ENCODE results near the gene PAFAH1B1. TPM values are rescaled to one million over a fixed set of nuclear protein-coding genes. Genes with fewer than 3 reads are reported as not detected.

PAFAH1B1 gene
- total and polyA plus RNA-seq, 10 of the 15 experiments (the other 5 are each of a cell fraction or from before 2014, with no cell fraction given) = 28.9 to 107 (median 49.1) TPM

- no peak overlapping the region for H3K4me2 ChIP-seq (ENCODE audit: control insufficient read depth, insufficient read depth)
- TF ChIP-seq CHD4 (IDR thresholded peaks at IDR 0.05) (no peak), CUX1 (IDR thresholded peaks at IDR 0.05; ENCODE audit: insufficient replicate concordance, low read depth, low read length) (no peak), CBX3 (IDR thresholded peaks at IDR 0.05; ENCODE audit: borderline replicate concordance, low read depth) (no peak), PRDM15 (CRISPR knock-in tag; IDR thresholded peaks at IDR 0.05) (no peak)
- CTCF ChIA-PET = no interaction called here
- DNase-seq (ENCODE audit: low read depth, low spot score) (no peak), ATAC-seq (no peak), FAIRE-seq (no peak)
- H3K9ac ChIP-seq (ENCODE audit: control insufficient read depth, insufficient read depth, low read length) = no peak overlapping the region
- H3K79me2 ChIP-seq (ENCODE audit: control insufficient read depth, insufficient read depth, low read length) = no peaks in the 10 kb centered on the region
- no peak overlapping the region for H3K4me3 ChIP-seq
- intact Hi-C loops (cut with micrococcal nuclease; ENCODE audit: unreplicated experiment) = no loop called here
- H2AFZ ChIP-seq (ENCODE audit: control insufficient read depth, low read depth, low read length) = no peak overlapping the region
- no peaks in the 10 kb centered on the region for H3K9me3 ChIP-seq (replicated peaks; ENCODE audit: control insufficient read depth, insufficient read depth, low read length)
- H4K20me1 ChIP-seq (ENCODE audit: control insufficient read depth, insufficient read depth) = no peaks in the 10 kb centered on the region
- no TSS peak for BruUV-seq (replicated peaks)
- SMC1A ChIA-PET (ENCODE audit: uncharacterized antibody, unreplicated experiment) = no interaction called here
- in situ Hi-C loops (cut with MboI) = no loop called here
- no peaks in the 10 kb centered on the region for H3K4me1 ChIP-seq (ENCODE audit: control insufficient read depth, insufficient read depth, low read length)
- H3K27me3 ChIP-seq (replicated peaks in 1 of 2; ENCODE audit: control insufficient read depth in 2 of 2, insufficient read depth in 2 of 2, low read length in 1 of 2) = no peaks in the 10 kb centered on the region
- WGBS (ENCODE audit: insufficient coverage, insufficient replicate concordance, low lambda C conversion rate, missing lambda C conversion rate) = 38% methylated on average over 10 of the region's 10 CpGs
- no peaks in the 10 kb centered on the region for H3K36me3 ChIP-seq (ENCODE audit: control insufficient read depth in 2 of 2, insufficient read depth in 2 of 2, low read length in 1 of 2)
- POLR2A ChIA-PET = no interaction called here
- RAD21 ChIA-PET (ENCODE audit: unreplicated experiment) = no interaction called here
- H3K27ac ChIP-seq (ENCODE audit: control insufficient read depth, insufficient read depth) = no peak overlapping the region
Measured at GRCh38 chr17:2551493-2551892, 42.0 kb upstream of the PAFAH1B1 start.
